H1 (cell line): ENCODE results near the gene HIPK2. TPM values are rescaled to one million over a fixed set of nuclear protein-coding genes. Genes with fewer than 3 reads are reported as not detected.

Experiments
- ASH2L ChIP-seq: fragments of 200-600, 300-600 bp; sonication (generic); IDR thresholded peaks from one replicate; pipeline ENCODE4 v1.7.1; 2017; ENCODE audit warnings: low read length
- BCL11A ChIP-seq, 2 experiments: IDR thresholded peaks; one replicate each; pipeline ENCODE4 v1.6.1; 2011; ENCODE audit warnings: low read depth in 2 of 2, low read length in 2 of 2, mild to moderate bottlenecking in 2 of 2
- CTBP2 ChIP-seq: IDR thresholded peaks from 2 replicates; pipeline ENCODE4 v1.7.0; 2011; ENCODE audit warnings: borderline replicate concordance, mild to moderate bottlenecking, moderate library complexity, mixed read lengths, low read length; ENCODE audit not compliant: insufficient read depth, insufficient read length
- JUN ChIP-seq: IDR thresholded peaks from 2 replicates; pipeline ENCODE4 v1.6.1; 2011; ENCODE audit warnings: low read depth, mild to moderate bottlenecking, improper control_type of control experiment, low read length
- POLR2AphosphoS5 ChIP-seq: IDR thresholded peaks from 2 replicates; pipeline ENCODE4 v1.6.1; 2011; ENCODE audit warnings: low read depth, low read length
- RNF2 ChIP-seq: fragments of 200-900, 300-1000 bp; sonication (generic); IDR thresholded peaks from 2 replicates; pipeline ENCODE4 v1.7.1; 2016; ENCODE audit warnings: borderline replicate concordance, low read depth, mild to moderate bottlenecking, antibody characterized with exemption, low read length; ENCODE audit not compliant: poor library complexity, severe bottlenecking; ENCODE audit errors: missing control alignments
- RXRA ChIP-seq: IDR thresholded peaks from 2 replicates; pipeline ENCODE4 v1.6.1; 2011; ENCODE audit warnings: low read depth, mild to moderate bottlenecking, low read length, moderate library complexity; ENCODE audit not compliant: insufficient read depth
- SAP30 ChIP-seq: fragments of 300-600 bp; sonication (generic); IDR thresholded peaks from 2 replicates; pipeline ENCODE4 v1.7.1; 2012; ENCODE audit warnings: low read length, moderate library complexity, mild to moderate bottlenecking, inconsistent platforms; ENCODE audit not compliant: insufficient read depth, insufficient replicate concordance
- SIN3A ChIP-seq, 2 experiments: IDR thresholded peaks in 1 of 2; conservative IDR thresholded peaks in 1 of 2; 2 replicates each; pipeline ENCODE4 v1.6.1; 2011 to 2012; ENCODE audit warnings: low read length in 2 of 2, improper control_type of control experiment in 1 of 2, low read depth in 1 of 2, mild to moderate bottlenecking in 1 of 2
- SRF ChIP-seq: IDR thresholded peaks from 2 replicates; pipeline ENCODE4 v1.6.1; 2011; ENCODE audit warnings: mild to moderate bottlenecking, low read depth, low read length, moderate library complexity
- polyA plus RNA-seq, 7 experiments: library from polyadenylated mRNA; depleted of rRNA in 3 of 7; stranded (reverse) in 5 of 7; unstranded in 2 of 7; fragments of >200 nt in 5 of 7; fragments of 200-250 nt in 2 of 7; gene quantifications; 1 replicate in 5 of 7; 2 replicates in 1 of 7; 4 replicates in 1 of 7; pipeline versions ENCODE4 v1.2.1 to v1.2.3, GENCODE V29; 2011 to 2013; ENCODE audit warnings: missing spikeins in 2 of 7, mixed read lengths in 2 of 7
- total RNA-seq: library from RNA; stranded (reverse); fragmentation: NEBNext Ultra II Directional; extraction: Animal tissue kit (Norgen Biotek cat#: 25700); gene quantifications from 2 replicates; pipeline ENCODE4 v1.2.1, GENCODE V29; 2021
- TF ChIP-seq, protein P1 (sequence below): fragments of 300-600 bp; sonication (generic); IDR thresholded peaks from 2 replicates; pipeline ENCODE4 v1.7.1; 2012; ENCODE audit warnings: low read length, moderate library complexity, mild to moderate bottlenecking, inconsistent platforms; ENCODE audit not compliant: insufficient replicate concordance

The HIPK2 gene
- total and polyA plus RNA-seq, 2 of the 8 experiments (the other 6 are each of a cell fraction or from before 2014, with no cell fraction given): 8.3 to 24.3 TPM

DNA sequence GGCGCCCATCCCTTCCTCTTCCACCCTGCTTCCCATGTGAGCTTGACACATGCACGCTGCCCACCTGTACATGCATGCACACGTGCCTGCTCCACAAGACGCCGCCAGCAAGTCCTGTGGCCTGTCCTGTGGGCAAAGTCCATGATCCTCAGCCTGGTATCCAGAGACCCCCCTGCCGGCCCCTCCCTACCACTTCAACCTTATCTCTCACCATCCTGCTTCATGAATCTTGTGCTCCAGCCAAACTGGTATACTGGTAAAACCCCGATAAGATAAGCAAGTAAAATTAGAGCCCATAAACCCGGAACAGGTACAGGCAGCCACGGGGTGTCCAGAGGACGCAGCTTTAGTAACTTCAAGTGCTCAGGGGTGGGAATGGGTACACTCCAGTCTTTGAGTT, 39.5 kb upstream of the HIPK2 start (continued):
- TF ChIP-seq, protein P1, sequence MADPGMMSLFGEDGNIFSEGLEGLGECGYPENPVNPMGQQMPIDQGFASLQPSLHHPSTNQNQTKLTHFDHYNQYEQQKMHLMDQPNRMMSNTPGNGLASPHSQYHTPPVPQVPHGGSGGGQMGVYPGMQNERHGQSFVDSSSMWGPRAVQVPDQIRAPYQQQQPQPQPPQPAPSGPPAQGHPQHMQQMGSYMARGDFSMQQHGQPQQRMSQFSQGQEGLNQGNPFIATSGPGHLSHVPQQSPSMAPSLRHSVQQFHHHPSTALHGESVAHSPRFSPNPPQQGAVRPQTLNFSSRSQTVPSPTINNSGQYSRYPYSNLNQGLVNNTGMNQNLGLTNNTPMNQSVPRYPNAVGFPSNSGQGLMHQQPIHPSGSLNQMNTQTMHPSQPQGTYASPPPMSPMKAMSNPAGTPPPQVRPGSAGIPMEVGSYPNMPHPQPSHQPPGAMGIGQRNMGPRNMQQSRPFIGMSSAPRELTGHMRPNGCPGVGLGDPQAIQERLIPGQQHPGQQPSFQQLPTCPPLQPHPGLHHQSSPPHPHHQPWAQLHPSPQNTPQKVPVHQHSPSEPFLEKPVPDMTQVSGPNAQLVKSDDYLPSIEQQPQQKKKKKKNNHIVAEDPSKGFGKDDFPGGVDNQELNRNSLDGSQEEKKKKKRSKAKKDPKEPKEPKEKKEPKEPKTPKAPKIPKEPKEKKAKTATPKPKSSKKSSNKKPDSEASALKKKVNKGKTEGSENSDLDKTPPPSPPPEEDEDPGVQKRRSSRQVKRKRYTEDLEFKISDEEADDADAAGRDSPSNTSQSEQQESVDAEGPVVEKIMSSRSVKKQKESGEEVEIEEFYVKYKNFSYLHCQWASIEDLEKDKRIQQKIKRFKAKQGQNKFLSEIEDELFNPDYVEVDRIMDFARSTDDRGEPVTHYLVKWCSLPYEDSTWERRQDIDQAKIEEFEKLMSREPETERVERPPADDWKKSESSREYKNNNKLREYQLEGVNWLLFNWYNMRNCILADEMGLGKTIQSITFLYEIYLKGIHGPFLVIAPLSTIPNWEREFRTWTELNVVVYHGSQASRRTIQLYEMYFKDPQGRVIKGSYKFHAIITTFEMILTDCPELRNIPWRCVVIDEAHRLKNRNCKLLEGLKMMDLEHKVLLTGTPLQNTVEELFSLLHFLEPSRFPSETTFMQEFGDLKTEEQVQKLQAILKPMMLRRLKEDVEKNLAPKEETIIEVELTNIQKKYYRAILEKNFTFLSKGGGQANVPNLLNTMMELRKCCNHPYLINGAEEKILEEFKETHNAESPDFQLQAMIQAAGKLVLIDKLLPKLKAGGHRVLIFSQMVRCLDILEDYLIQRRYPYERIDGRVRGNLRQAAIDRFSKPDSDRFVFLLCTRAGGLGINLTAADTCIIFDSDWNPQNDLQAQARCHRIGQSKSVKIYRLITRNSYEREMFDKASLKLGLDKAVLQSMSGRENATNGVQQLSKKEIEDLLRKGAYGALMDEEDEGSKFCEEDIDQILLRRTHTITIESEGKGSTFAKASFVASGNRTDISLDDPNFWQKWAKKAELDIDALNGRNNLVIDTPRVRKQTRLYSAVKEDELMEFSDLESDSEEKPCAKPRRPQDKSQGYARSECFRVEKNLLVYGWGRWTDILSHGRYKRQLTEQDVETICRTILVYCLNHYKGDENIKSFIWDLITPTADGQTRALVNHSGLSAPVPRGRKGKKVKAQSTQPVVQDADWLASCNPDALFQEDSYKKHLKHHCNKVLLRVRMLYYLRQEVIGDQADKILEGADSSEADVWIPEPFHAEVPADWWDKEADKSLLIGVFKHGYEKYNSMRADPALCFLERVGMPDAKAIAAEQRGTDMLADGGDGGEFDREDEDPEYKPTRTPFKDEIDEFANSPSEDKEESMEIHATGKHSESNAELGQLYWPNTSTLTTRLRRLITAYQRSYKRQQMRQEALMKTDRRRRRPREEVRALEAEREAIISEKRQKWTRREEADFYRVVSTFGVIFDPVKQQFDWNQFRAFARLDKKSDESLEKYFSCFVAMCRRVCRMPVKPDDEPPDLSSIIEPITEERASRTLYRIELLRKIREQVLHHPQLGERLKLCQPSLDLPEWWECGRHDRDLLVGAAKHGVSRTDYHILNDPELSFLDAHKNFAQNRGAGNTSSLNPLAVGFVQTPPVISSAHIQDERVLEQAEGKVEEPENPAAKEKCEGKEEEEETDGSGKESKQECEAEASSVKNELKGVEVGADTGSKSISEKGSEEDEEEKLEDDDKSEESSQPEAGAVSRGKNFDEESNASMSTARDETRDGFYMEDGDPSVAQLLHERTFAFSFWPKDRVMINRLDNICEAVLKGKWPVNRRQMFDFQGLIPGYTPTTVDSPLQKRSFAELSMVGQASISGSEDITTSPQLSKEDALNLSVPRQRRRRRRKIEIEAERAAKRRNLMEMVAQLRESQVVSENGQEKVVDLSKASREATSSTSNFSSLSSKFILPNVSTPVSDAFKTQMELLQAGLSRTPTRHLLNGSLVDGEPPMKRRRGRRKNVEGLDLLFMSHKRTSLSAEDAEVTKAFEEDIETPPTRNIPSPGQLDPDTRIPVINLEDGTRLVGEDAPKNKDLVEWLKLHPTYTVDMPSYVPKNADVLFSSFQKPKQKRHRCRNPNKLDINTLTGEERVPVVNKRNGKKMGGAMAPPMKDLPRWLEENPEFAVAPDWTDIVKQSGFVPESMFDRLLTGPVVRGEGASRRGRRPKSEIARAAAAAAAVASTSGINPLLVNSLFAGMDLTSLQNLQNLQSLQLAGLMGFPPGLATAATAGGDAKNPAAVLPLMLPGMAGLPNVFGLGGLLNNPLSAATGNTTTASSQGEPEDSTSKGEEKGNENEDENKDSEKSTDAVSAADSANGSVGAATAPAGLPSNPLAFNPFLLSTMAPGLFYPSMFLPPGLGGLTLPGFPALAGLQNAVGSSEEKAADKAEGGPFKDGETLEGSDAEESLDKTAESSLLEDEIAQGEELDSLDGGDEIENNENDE: no peak
- TF ChIP-seq SRF: no peak
- TF ChIP-seq JUN: no peak
- TF ChIP-seq BCL11A (IDR thresholded peaks at IDR 0.05; ENCODE audit: low read depth in 2 of 2, low read length in 2 of 2): no peak
- no peak for TF ChIP-seq SIN3A (conservative IDR thresholded peaks at IDR 0.05 in 1 of 2, IDR thresholded peaks at IDR 0.05 in 1 of 2; ENCODE audit: low read depth in 1 of 2, low read length in 2 of 2)
- TF ChIP-seq RXRA: no peak
- no peak for TF ChIP-seq SAP30
- TF ChIP-seq CTBP2: no peak
- no peak for TF ChIP-seq POLR2AphosphoS5
- no peak for TF ChIP-seq ASH2L
- no peak for TF ChIP-seq RNF2
